HG03039 (cell line): ENCODE results near the gene KCNQ1.

Experiments
- ATAC-seq: cut with Tn5 transposase; IDR thresholded peaks from one replicate; pipeline ENCODE4 v1.9.1; 2021; ENCODE audit warnings: mild to moderate bottlenecking, moderate library complexity; ENCODE audit not compliant: unreplicated experiment

Gene KCNQ1

DNA sequence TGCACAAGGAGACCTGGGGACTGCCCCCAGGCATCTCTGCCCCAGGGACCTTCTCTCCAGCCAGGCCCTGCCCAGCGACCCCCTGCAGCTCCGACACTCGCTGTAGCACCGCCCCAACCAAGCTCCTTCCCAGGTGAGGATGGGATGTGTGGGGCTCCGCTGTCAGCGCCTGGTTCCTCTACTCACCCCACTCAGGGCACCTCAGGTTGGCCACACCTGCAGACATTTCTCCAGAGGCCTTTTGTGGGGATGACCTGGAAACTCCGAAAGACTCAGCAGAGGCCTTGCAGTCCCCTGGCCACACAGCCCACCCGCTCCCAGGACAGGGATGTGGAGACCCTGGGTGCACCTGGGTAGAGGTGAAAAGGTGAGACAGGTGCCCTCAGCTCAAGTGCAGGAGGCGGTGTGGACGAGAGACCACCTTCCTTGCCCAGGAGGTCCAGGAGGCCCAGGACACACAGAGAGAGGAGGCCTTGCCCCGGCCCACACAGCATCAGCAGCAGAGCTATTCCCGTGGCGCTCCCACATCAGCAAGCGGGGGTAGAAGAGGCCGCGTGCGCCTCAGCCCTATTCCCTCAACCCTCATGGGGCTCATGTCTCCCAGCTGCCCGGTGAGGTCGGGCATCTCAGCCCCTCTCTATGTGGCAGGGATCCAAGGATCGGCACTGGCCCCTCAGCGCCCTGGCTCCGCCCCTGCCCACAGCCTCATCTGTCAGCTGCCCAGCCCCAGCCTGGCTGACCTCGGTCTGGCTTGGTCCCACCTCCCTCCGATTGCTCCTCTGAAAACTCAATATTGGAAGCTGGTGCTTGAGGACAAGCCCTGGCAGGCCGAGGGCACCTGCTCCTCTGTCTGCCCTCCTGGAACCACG, 21.4 kb upstream of the KCNQ1 start:
- ATAC-seq: no peak

DNA sequence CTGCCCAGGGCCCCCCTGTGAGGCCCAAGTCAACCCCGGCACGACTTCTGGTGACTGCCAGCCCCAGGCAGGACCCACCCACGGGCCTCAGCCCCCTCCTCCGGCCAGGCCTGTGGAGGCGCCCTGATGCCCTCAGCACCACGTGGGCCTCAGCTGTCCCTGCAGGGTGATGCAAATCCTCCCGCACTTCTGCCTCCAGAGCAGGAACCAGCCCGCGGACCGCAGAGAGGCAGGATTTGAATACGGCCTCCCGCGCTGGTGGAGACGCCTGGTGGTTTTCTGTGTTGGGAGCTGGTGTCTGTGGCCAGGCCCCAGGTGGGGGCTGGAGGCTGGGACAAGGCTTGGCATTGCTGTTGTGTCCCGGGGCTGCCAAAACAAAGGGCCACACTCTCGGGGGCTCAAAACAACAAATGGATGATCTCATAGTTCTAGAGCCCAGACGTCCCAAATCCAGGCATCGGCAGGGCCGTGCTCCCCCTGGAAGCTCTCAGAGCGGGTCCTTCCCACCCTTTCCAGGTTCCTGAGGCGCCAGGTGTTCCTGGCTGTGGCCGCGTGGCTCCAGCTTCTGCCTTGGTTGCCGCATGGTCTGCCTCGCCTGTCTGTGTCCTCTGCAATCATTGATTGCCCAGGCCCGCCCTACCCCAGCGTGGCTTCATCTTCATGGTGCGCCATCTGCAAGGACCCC, 19.9 kb upstream of the KCNQ1 start:
- ATAC-seq: no peak

DNA sequence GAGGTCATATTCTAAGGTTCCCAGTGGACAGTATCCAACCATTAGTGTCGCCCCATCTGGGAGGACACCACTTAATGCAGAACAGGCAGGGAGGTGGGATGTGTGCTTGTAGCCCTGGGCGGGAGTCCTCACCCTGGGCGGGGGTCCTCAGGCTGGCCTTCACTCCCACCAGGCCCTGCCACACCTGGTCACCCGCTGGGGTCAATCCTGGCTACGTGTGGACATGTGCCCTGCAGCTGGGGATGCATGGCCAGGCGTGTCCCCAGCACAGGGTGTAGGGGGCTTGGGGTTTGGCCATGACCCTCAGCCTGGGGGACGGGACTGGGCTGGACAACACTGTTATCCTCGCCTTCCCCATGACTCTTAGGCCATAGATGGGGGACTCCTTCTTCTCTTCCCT, 19.3 kb upstream of the KCNQ1 start:
- ATAC-seq: no peak

DNA sequence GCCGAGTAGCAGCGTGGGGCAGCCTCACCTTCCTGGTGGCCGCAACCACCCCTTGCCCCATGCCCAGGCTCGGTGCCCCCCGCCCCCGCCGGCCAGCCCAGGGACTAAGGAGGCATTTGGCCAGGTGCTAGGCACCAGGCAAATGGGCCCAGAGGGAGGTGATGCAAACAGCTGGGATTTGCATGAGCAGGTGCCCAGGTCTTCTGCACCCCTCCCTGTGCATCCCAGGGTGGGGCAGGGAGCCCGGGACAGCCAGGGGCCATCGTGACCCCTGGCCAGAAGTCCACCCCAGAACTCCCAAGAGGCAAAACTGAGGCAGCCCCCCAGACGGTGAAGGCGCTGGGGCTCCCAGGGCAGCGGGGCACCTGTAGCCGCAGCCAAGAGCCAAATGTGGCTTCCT, 18.6 kb upstream of the KCNQ1 start:
- ATAC-seq: no peak

DNA sequence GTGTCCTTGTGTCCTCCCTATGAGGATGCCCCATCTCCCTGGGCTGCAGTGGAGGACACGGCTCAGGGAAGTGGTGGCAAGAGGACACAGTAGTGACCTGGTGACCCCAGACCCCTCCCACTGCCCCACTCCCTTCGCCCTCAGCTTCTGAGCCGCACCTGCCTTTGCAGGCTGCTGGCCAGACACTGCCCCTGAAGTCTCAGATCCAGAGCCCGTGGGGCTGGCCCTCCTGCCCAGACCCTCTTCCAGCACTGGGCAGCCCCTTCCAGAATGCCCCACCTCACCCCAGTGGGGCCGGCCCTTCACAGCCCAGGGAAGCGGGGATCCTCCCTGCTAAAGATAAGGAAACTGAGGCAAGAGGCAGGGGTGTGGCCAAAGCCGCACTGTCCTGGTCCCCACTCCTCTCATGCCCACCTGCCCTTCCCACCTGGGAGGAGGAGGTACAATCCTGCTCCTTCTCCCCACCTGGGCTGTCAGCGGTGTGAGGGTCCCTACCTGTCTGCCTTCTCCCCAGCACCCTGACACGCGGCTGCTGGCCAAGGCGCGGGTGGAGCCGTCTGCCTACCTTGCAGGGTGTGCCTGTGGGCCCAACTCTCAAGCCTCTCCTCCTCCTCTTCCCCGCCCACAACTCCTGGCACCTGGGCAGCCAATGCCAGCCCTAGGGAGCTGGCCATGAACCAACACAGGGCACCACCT, 17.8 kb upstream of the KCNQ1 start:
- no peak for ATAC-seq

DNA sequence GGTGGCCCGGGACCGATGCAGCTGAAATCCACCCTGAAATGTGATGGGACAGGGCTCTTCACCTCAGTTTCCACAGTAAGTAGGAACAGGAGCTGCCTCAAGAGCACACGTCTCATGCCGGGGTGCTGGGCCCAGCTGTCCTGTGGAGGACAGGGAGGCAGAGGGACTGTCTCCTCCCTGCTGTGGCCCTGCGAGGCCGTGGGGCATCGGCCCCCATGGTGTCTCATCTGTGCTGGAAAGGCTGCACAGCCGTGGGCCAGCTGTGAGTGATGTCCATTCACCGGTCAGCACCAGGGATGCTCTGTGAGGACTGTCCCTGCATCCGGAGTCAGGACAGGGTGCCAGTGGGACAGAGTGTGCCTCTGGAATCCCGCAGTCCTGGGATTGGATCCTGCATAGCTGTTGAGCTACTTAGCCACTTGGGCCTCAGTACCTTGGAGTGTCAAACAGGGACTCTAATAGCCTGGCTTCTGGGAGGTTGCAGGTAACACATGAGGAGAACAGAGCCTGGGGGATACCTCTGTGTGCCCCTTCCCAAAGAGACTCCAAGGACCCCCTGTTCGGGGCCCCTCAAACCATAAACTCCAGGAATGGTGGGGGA, 17.0 kb upstream of the KCNQ1 start:
- no peak for ATAC-seq

DNA sequence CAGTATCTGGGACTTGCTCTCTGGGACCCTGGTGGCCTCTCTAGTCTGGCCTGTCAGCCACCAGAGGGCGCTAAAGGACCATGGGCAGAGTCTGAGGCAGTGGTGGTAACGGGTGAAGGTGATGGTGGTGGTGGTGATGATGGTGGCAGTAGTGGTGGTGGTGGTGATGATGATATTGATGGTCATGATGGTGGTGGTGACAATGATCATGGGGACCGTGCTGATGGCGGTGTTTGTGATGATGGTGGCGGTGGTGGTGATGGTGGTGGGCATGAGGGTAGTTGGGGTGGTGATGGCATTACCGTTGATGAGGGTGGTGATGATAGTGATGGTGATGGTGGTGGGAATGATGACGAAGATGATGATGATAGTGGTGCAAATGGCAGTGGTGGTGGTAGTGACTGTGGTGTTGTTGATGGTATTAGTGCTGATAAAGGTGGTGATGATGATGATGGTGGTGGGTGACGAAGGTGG, 16.4 kb upstream of the KCNQ1 start:
- no peak for ATAC-seq

DNA sequence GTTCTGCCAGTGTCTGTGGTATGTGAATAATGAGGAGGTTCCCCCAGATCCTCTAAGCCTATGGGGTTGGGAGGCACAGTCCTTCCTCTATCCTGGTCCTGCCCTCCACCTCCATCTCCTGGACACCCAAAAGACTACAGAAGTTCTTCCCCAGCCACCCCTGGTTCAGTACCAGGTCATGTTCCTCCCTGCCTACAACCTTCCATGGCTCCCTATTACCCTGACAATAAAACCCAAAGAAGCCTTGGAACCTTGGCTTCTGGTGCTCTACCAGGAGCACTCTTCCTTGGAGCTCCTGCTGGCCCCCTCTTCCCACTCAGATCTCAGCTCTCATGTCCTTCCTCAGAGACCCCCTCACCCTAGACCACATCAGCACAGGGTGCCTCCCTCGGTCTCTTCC, 13.4 kb upstream of the KCNQ1 start:
- ATAC-seq: no peak

DNA sequence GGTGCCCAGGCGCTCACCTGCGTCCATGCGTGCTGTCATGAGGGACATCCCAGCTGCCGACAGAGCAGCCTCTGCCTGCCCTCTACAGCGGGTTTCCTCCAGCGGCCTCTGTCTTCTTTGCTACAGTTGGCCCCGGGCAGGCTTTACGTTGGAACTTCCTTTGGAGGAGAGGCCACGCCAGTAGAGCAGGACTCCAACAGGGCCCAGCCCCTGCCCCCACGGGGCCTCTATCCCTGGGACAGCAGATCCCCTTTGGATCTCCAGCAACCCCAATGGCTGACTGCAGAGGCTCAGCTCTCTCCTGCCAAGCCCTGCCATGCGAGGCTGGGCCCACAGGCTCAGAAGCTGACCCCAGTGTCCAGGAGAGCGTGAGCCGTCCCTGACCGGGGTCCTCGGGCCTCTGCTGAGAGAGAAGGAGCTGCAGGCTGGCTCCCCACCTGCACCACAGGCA, 12.6 kb upstream of the KCNQ1 start:
- ATAC-seq: no peak

DNA sequence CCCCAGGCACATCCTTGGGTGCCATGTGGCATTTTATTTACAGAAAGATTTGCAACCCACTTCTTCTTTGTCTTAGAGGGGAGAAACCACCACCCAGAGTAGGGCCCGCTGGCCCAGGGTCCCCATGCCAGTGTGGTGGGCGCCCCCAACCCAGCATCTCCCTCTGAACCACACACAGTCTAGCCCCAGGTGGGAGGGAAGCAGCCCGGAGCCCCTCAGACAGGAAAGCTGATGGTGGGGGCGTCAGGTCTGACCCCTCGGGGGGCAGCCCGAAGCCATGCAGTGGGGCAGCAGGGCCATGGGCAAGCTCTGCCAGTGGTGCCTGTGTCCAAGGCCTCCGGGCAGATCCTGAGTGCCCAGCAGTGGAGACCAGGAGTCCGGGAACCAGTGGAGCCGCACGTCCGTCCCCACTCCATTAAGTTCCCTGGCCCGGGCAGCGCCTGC, 12.2 kb upstream of the KCNQ1 start:
- no peak for ATAC-seq

DNA sequence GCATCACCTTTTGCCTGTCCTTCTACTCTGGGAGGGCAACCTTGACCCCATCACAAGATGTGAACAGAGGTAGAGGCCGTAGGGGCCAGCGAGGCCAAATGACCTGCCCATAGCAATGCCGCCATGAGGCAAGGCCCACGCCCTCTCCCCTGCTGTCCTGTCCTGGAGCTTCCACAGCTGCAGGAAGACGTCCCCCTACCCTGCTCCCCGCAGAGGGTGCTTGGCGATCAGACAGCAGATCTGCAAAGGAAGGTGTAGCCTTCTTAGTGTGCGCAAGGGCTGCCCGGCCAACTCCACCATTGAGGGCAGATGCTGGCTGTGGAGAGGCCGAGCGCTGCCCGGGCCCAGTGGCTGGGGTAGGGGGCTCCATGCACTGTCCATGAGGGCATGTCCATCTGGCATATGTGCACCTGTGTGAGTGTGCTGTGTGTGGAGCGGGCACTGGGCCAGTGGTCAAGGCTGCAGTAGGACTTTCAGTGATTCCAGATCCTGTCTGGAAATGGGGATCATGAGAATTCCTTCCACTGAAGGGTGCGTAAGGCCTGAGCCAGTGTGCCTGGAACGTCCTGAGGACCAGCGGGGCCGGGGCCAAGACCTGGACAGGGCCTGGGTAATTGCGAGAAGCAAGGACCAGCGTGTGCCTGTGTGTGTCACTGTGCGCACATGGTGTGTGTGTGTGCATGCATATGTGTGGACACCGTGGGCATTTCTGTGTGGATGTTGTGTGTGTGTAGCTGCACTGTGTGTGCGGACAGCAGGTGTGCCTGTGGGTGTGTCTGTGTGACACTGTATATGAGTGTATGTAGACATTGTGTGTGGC, 11.5 kb upstream of the KCNQ1 start:
- no peak for ATAC-seq

DNA sequence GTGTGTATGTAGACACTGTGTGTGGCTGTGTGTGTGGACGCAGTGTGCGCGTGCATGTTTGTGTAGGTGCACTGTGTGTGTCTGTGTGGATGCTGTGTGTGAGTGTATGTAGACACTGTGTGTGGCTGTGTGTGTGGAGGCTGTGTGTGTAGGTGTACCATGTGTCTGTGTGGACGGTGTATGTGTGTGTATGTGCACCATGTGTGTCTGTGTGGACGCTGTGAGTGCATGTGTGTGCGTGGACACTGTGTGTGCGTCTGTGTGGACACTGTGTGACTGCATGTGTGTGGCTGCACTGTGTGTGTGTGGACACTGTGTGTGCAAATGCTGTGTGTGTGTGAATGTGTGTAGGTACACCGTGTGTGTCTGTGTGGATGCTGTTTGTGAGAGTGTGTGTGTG, 10.8 kb upstream of the KCNQ1 start:
- no peak for ATAC-seq

DNA sequence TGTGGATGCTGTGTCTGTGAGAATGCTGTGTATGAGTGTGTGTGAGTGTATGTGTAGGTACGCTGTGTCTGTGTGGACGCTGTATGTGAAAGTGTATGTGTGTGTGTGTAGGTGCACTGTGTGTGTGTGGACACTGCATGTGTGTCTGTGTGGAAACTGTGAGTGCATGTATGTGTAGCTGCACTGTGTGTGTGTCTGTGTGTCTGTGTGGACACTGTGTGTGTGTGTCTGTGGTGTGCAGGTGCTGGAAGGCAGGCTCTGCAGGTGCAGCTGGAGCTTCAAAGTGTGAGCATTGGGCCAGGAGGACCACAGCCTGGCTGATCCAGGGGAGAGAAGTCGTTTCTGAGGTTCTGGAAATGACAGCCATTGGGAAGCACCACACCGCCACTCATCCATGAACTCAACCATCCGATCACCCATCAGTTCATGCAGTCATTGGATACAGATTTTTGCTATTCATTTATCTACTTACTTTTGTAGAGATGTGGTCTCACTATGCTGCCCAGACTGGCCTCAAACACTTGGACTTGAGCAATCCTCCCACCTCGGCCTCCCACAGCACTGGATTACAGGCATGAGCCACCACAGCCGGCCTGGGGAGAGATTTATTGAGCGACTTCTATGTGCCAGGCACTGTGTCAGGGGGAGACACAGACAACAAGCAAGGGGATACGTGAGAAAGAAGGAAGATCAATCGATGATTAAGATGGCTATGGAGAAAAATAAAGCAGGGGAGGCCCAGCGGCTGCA, 10.1 kb upstream of the KCNQ1 start:
- ATAC-seq: no peak

DNA sequence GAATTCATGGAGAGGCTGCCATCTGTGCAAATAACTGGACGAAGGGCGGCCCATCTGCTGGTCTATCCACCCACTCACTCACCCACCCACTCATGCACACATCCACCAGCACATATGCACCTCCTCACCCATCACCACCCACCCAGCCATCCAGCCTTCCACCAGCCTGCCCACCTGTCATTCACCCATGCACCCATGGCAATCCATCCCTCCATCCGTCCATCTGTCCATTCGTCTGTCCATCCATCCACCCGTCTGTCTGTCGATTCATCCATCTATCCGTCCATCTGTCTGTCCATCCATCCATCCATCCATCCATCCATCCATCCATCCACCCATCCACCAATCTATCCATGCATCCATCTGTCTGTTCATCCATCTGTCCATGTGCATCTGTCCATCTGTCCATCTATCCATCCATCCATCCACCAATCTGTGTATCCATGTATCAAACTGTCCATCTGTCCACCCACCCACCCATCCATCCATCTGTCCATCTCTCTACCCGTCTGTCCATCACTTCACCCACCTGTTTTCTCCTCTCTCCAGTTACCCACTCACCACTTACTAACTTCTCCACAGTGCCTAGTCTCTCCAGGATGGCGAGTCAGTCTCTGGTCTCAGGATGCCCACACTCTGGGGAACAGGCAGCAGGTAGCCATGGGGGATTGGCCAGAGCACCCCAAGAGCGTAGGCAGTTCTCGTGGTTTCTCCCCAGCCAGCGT, 9.4 kb upstream of the KCNQ1 start:
- no peak for ATAC-seq

DNA sequence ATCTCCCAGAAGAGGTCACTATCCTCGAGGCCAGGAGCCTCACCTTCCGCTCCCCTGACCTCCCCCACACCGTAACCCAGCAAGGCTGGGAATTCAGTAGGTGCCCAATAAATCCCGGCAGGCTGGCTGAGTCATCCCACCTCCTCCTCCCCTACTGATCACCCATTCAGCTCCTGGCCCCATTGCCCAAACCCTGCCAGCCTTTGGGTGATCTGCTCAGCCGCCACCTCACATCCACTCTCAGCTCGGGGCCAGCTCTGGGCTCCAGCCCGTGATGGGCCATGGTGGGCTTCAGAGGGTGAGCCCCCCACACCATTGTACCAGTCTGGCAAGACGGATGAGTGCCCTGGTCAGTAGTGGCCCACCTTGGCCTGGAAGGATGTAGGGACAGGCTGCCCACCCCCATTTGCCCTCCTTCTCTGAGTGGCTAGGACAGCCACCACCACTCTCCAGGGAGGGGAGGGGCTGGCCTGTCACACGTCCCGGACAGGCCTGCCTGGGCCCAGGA, 8.7 kb upstream of the KCNQ1 start:
- no peak for ATAC-seq

DNA sequence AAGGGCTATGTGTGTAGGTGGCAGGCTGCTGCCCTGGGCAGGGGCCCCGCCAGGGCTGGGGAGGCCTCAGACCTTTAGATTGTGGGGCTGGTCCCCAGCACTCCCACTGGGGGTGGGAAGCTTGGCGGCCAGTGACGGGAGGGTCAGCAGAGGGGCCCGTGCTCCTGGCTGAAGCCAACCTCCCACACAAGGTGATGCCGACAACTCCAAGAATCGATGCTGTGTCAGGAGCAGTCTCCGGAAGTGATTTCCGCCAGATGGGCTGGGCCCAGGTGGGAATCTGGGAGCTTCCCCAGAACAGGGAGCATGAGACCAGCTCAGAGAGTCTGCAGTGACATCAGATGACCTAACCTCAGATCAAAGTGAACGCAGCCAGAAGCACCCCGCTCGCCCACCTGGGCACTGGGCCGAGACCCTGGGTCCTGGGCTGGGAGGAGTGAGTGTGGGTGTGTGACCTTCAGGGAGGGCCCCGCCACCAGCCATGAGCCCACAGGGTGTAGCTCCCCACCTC, 8.2 kb upstream of the KCNQ1 start:
- no peak for ATAC-seq

DNA sequence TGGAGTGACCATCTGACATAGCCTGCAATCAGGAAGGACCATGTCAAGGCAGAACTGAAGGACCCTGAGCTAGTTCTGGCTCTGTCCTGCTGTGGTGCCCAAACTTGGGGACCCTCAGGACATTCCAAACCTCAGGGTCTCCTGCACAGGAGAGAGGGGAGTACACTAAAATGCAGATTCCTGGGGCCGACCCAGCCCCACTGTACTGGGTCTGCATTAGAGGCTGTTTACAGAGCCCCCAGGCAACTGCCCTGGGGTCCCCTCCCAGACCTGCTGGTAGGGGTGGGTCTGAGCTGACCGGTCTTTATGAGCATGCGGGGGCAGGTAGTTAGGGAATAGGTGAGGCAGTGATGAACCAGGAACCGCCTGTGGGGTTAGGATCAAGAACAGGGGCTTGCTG, 7.3 kb upstream of the KCNQ1 start:
- ATAC-seq: no peak

DNA sequence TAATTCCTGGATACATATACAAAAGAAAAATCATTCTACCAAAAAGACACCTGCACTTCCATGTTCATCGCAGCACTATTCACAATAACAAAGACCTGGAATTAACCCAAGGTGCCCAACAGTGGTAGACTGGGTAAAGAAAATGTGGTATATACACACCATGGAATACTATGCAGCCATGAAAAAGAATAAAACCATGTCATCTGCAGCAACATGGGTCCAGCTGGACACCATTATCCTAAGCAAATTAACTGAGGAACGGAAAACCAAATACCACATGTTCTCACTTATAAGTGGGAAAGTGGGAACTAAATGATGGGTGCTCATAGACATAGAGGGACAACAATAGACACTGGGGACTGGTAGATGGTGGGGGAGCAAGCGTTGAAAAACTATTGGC, 5.0 kb upstream of the KCNQ1 start:
- no peak for ATAC-seq

DNA sequence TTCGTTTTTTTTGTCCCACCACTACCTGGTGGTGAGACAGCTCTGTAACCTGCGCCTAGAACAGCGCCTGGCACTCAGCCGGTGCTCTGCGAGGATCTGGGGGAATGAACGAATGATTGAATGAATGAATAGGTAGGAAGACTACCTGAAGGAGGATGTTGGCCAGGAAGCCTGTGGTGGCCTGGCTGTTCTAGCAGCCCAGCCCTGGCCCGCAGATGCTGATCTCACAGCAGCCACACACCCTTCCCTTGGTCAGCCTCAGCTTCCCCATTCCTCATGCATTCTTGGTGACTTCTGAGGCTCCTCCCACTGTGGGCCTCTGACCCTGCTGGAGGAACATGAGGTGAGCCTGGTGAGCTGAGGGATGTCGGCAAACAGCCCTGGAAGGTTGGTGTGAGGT, 4.2 kb upstream of the KCNQ1 start:
- no peak for ATAC-seq
